Measurements from ENCODE around the gene RHOBTB1.

Gene RHOBTB1

GRCh38 chr10:60823324-60823723, 120.7 kb downstream of the RHOBTB1 start:
- no peak overlapping the region for H3K27ac ChIP-seq (ENCODE audit: low read length)
- no peaks in the 10 kb centered on the region for H3K27me3 ChIP-seq (ENCODE audit: insufficient read depth, low read length, poor library complexity)
- H3K79me2 ChIP-seq (ENCODE audit: insufficient read depth, low read length) = no peaks in the 10 kb centered on the region
- no peak overlapping the region for H3K9ac ChIP-seq (ENCODE audit: low read depth, low read length)
- H4K20me1 ChIP-seq (ENCODE audit: insufficient read depth, low read length) = no peaks in the 10 kb centered on the region
- H3K36me3 ChIP-seq (ENCODE audit: insufficient read depth, low read length) = no peaks in the 10 kb centered on the region
- H3K4me2 ChIP-seq (ENCODE audit: insufficient read depth, low read length) = no peak overlapping the region
- TF ChIP-seq EZH2 (IDR thresholded peaks at IDR 0.05; ENCODE audit: borderline replicate concordance, low read depth, low read length, severe bottlenecking) (no peak), CTCF (IDR thresholded peaks at IDR 0.05; ENCODE audit: borderline replicate concordance, extremely low read depth, low read length, poor library complexity, severe bottlenecking) (no peak)
- no peaks in the 10 kb centered on the region for H3K9me3 ChIP-seq (ENCODE audit: insufficient read depth, low read length, severe bottlenecking)
- no peak overlapping the region for H2AFZ ChIP-seq (ENCODE audit: low read depth, low read length)
- peaks cover 15% of the 10 kb centered on the region for H3K4me1 ChIP-seq (ENCODE audit: insufficient read depth, low read length)
- ATAC-seq (ENCODE audit: insufficient read depth, low read depth) (no peak), DNase-seq (no peak)
- H3K4me3 ChIP-seq (ENCODE audit: low read depth in 1 of 2, low read length in 2 of 2) = no peak overlapping the region

GRCh38 chr10:60822809-60823208, 121.2 kb downstream of the RHOBTB1 start:
- Histone ChIP-seq H3K36me3 (ENCODE audit: insufficient read depth, low read length) (no peaks in the 10 kb centered on the region), H3K9ac (ENCODE audit: low read depth, low read length) (no peak overlapping the region), H3K79me2 (ENCODE audit: insufficient read depth, low read length) (no peaks in the 10 kb centered on the region), H3K27ac (ENCODE audit: low read length) (no peak overlapping the region), H3K9me3 (ENCODE audit: insufficient read depth, low read length, severe bottlenecking) (no peaks in the 10 kb centered on the region), H3K4me1 (ENCODE audit: insufficient read depth, low read length) (peaks cover 10% of the 10 kb centered on the region), H4K20me1 (ENCODE audit: insufficient read depth, low read length) (no peaks in the 10 kb centered on the region), H2AFZ (ENCODE audit: low read depth, low read length) (no peak overlapping the region), H3K4me2 (ENCODE audit: insufficient read depth, low read length) (no peak overlapping the region), H3K27me3 (ENCODE audit: insufficient read depth, low read length, poor library complexity) (no peaks in the 10 kb centered on the region), H3K4me3 (ENCODE audit: low read depth in 1 of 2, low read length in 2 of 2) (no peak overlapping the region)
- DNase-seq = no peak
- no peak for ATAC-seq (ENCODE audit: insufficient read depth, low read depth)
- no peak for TF ChIP-seq EZH2 (IDR thresholded peaks at IDR 0.05; ENCODE audit: borderline replicate concordance, low read depth, low read length, severe bottlenecking)
- TF ChIP-seq CTCF (IDR thresholded peaks at IDR 0.05; ENCODE audit: borderline replicate concordance, extremely low read depth, low read length, poor library complexity, severe bottlenecking) = no peak

- no peak overlapping the region for H3K27ac ChIP-seq (ENCODE audit: low read length)
- H3K9me3 ChIP-seq (ENCODE audit: insufficient read depth, low read length, severe bottlenecking) = no peaks in the 10 kb centered on the region
- peaks cover 7% of the 10 kb centered on the region; the same call in 1 of the 2 replicates for H3K4me1 ChIP-seq (ENCODE audit: insufficient read depth, low read length)
- ATAC-seq (ENCODE audit: insufficient read depth, low read depth) (no peak), DNase-seq (no peak)
- no peaks in the 10 kb centered on the region for H3K27me3 ChIP-seq (ENCODE audit: insufficient read depth, low read length, poor library complexity)
- no peak overlapping the region for H3K4me3 ChIP-seq (ENCODE audit: low read depth in 1 of 2, low read length in 2 of 2)
- TF ChIP-seq EZH2 (IDR thresholded peaks at IDR 0.05; ENCODE audit: borderline replicate concordance, low read depth, low read length, severe bottlenecking) = no peak
- TF ChIP-seq CTCF (IDR thresholded peaks at IDR 0.05; ENCODE audit: borderline replicate concordance, extremely low read depth, low read length, poor library complexity, severe bottlenecking) = no peak
- H2AFZ ChIP-seq (ENCODE audit: low read depth, low read length) = no peak overlapping the region
- H3K36me3 ChIP-seq (ENCODE audit: insufficient read depth, low read length) = no peaks in the 10 kb centered on the region
- H3K4me2 ChIP-seq (ENCODE audit: insufficient read depth, low read length) = no peak overlapping the region
- H3K79me2 ChIP-seq (ENCODE audit: insufficient read depth, low read length) = no peaks in the 10 kb centered on the region
- H4K20me1 ChIP-seq (ENCODE audit: insufficient read depth, low read length) = no peaks in the 10 kb centered on the region
- H3K9ac ChIP-seq (ENCODE audit: low read depth, low read length) = no peak overlapping the region
Measured at GRCh38 chr10:60821656-60822055, 122.3 kb downstream of the RHOBTB1 start.

Measured in DND-41 (cell line).